Islet of Langerhans (tissue), 1 donor: ENCODE measurements around the gene SPIN1.
"Not testable (repeated sequence)": the region's sequence is repeated elsewhere in the genome, so short reads cannot be mapped to it uniquely, and the experiment has no call there.

Source experiments
- FAIRE-seq: peaks from one replicate; lab custom pipeline; 2011; peaks lifted over from hg19 to GRCh38; lab: Jason Lieb, UNC

SPIN1 gene

DNA sequence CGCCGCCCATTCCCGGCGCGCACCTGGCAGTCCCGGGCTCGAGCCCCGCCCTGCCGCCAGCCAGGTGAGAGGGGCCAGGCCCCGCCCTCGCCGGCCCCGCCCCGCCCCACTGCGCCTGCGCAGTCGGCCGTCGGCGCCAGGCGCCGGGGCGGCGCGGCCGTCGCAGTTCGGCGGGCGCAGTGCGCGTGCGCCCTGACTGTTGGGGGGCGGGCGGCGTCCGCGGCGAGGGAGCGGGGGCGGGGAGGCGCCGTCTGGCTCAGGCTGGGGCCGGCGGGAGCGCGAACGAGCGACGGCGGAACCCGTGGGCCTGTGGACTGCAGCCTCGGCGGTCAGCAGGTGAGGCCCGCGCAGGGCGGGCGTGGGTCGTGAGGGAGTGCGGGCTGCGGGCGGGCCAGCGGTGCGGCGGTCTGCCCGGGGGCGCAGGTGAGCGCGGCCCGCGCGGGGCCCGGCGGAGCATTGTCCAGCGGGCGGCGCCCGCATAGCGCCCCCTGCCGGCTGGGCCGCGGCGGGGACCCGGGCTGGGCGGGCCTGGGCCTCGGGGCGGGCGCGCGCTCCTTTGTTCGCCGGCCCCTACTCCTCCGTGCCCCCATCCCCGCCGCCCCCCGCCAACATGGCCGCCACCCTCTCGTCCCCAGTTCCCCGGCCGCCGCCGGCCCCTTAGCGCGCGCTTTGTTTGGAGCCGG is at the start of gene SPIN1:
TSS of gene SPIN1 (plus strand) at position 242 of the 683 bp plus-strand sequence. CDS start 38,096 bp downstream, outside the sequence.
- FAIRE-seq, result no peak

DNA sequence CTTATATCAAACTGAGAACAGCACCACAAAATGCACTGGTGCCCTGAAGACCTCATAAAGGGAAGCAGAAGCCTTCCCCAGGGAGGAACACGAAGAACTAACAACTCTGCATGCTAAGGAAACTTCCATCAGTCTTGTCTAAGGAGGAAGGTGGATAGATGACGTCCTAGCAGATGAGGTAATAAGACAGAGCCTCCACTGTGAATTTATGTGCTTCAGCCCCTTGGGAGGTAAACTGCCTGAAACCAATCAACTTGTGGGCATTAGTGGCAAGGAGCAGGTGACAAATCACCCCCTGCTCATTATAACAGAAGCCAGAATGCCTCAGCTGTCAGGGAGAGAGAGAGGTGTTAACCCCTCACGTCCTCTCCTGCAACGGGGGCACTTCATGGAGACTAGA is 48.9 kb upstream of the SPIN1 start:
- FAIRE-seq, result no peak

- no peak for FAIRE-seq
Measured at GRCh38 chr9:88342246-88342645, 46.0 kb upstream of the SPIN1 start.

- no peak for FAIRE-seq
Measured at GRCh38 chr9:88344013-88344412, 44.2 kb upstream of the SPIN1 start.

GRCh38 chr9:88350354-88350753 is 37.9 kb upstream of the SPIN1 start:
- FAIRE-seq, result not testable (repeated sequence)

DNA sequence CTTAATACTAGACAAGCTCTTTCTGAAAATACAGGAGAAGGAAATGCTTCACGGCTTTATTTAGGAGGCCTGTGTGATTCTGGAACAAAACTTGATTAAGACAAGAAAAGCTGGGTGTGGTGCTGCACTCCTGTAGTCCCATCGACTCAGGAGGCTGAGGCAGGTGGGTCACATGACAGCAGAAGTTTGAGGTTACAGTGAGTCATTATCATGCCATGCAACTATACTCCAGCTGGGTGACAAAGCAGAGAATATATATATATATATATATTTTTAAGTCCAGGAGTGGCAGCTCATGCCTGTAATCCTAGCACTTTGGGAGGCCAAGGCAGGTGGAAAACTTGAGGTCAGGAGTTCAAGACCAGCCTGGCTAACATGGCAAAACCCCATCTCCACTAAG is 33.1 kb upstream of the SPIN1 start:
- FAIRE-seq, result no peak

GRCh38 chr9:88357250-88357649 is 31.0 kb upstream of the SPIN1 start:
- FAIRE-seq, result not testable (repeated sequence)

DNA sequence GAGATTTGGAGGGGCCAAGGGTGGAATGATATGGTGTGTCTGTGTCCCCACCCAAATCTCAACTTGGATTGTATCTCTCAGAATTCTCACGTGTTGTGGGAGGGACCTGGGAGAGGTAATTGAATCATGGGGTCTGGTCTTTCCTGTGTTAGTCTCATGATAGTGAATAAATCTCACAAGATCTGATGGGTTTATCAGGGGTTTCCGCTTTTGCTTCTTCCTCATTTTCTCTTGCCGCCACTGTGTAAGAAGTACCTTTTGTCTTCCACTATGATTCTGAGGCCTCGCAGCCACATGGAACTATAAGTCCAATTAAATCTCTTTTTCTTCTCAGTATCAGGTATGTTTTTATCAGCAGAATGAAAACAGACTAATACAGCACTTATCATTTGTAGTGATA is 29.5 kb upstream of the SPIN1 start:
- no peak for FAIRE-seq

DNA sequence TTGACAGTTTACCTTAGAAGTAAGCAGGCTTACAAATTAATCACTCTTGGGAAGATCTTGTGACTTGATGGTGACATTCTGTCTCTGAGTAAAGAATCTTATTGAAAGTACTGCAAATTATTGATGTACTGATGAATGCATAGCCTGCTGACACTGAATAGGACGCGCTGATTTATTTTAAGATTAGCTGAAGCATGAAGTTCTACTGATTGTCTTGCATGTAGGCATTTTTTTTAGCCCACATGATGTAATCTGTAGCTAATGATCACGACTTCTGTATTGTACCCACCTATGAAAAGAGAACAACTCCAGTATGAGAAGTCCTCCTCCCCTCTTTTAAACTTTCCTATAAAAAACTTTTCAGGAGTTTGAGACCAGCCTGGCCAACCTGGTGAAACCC is 28.3 kb upstream of the SPIN1 start:
- no peak for FAIRE-seq

- no peak for FAIRE-seq
Measured at GRCh38 chr9:88362681-88363080, 25.6 kb upstream of the SPIN1 start.

GRCh38 chr9:88363661-88364060 is 24.6 kb upstream of the SPIN1 start:
- no peak for FAIRE-seq

- no peak for FAIRE-seq
Measured at GRCh38 chr9:88364706-88365105, 23.5 kb upstream of the SPIN1 start.

- no peak for FAIRE-seq
Measured at GRCh38 chr9:88370346-88370745, 17.9 kb upstream of the SPIN1 start.

- no peak for FAIRE-seq
Measured at GRCh38 chr9:88372103-88372654, 16.1 kb upstream of the SPIN1 start.

GRCh38 chr9:88373045-88373444 is 15.2 kb upstream of the SPIN1 start:
- FAIRE-seq, result no peak

- FAIRE-seq, result no peak
Measured at GRCh38 chr9:88378317-88378716, 9.9 kb upstream of the SPIN1 start.

GRCh38 chr9:88379352-88379751 is 8.9 kb upstream of the SPIN1 start:
- no peak for FAIRE-seq

DNA sequence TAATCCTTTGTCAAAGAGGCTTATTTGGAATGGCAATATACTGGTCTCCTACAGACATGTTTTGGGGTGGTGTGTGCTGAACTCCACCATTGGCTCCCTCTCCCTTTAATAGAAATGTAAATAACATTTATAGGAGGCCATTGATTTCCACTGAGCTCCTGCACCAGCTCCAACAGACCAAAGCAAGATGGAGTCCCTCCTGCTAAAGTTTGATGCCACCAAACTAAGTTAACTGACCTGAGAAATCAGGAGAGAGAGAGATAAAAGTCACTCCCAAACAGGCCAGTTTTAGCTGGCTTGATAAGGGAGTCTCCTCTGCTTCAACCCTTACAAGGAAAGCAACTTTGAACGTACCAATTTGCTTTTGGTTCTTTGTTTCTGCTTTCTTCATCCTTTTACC is 8.1 kb upstream of the SPIN1 start:
- no peak for FAIRE-seq

DNA sequence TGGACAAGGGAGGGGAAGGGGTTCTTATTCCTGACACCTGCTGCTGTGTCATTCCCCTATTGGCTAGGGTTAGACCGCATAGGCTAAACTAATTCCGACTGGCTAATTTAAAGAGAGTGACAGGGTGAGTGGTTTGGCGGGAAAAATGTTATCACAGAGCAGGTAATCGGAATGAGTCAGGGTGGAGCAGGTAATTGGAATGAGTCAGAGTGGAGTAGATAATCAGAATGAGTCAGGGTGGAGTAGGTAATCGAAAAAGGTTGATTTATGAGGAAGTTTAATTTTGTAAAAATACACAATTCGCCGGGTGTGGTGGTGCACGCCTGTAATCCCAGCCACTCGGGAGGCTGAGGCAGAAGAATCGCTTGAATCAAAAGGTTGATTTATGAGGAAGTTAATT is 6.9 kb upstream of the SPIN1 start:
- FAIRE-seq, result not testable (repeated sequence)

DNA sequence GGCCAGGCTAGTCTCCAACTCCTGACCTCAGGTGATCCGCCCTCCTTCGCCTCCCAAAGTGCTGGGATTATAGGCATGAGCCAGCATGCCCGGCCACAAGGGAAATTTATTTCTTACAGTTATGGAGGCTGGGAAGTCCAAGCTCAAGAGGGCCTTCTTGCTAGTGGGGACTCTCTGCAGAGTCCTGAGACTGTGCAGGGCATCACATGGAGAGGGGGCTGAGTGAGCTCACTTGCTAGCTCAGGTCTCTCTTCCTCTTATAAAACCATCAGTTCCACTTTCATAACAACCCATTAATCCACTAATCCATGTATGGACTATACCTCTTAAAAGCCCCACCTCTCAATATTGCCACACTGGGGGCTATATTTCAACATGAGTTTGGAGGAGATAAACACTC is 5.1 kb upstream of the SPIN1 start:
- no peak for FAIRE-seq

GRCh38 chr9:88386137-88386536 is 2.1 kb upstream of the SPIN1 start:
- not testable (repeated sequence) for FAIRE-seq

DNA sequence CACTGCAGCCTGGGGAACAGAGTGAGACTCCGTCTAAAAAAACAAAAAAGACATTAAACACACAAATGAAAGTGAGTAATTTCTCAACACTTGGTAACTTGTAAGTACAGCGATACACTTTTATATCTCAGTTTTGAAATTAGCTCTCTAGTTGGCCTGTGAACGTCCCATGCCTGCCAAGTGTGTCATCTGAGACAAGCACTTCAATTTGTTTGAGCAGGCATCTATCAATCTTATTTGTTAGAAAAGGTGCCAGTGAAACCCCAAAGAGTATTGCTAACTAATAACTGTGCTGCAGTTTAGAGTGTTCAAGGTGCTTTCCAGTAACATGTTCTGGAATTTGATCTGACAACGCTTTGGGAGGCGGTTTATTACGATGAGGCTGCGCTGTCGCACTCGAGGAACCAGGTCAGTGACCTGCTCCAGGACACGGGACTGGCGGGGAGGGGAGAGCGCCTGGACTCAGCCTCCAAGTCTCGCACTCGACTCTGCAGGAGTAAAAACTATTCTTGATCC is 1.1 kb upstream of the SPIN1 start:
- FAIRE-seq, result no peak

- FAIRE-seq, result no peak
Measured at GRCh38 chr9:88387552-88388202, 567 bp upstream of the SPIN1 start.
